ENCODE measurements around the gene BLNK.

DNA sequence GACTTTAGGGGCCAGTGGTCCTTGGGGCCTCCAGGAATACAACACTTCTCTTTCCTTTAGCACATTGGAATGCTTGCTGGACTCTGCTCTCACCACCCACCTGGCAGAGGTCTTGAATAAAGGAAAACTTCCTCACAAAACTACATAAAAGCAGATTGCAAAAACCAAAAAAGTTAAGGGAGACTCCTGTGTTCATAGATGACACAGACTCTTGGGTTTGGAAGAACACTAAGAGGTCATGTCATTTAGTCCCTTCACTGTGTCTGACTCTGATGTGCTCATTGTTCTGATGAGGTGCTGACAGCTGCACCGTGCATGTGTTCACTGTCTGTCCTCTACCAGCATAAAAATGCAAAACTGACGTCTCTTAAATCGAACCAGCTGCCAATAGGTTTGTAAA is 11.4 kb downstream of the BLNK start:
- TF ChIP-seq, protein P1, sequence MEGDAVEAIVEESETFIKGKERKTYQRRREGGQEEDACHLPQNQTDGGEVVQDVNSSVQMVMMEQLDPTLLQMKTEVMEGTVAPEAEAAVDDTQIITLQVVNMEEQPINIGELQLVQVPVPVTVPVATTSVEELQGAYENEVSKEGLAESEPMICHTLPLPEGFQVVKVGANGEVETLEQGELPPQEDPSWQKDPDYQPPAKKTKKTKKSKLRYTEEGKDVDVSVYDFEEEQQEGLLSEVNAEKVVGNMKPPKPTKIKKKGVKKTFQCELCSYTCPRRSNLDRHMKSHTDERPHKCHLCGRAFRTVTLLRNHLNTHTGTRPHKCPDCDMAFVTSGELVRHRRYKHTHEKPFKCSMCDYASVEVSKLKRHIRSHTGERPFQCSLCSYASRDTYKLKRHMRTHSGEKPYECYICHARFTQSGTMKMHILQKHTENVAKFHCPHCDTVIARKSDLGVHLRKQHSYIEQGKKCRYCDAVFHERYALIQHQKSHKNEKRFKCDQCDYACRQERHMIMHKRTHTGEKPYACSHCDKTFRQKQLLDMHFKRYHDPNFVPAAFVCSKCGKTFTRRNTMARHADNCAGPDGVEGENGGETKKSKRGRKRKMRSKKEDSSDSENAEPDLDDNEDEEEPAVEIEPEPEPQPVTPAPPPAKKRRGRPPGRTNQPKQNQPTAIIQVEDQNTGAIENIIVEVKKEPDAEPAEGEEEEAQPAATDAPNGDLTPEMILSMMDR (IDR thresholded peaks at IDR 0.05) = no peak
- TF ChIP-seq EZH2 (IDR thresholded peaks at IDR 0.05) = no peak
- TF ChIP-seq EZH2phosphoT487 (IDR thresholded peaks at IDR 0.05) = no peak

Data from neural progenitor cell (in vitro differentiated cells).